A549 (cell line): Measurements from ENCODE around the gene BCL2. TPM values are rescaled to one million over a fixed set of nuclear protein-coding genes. Genes with fewer than 3 reads are reported as not detected.

ENCODE experiments used
- ATAC-seq, 2 experiments: fragments of 200-7000 bp in 1 of 2; fragments of >200 bp in 1 of 2; cut with Nextera tagmentation in 1 of 2; cut with Tn5 transposase in 1 of 2; 3 replicates each; pipeline versions ENCODE4 v1.8.0 to v1.9.1; 2018 to 2020; ENCODE audit warnings: mild to moderate bottlenecking in 1 of 2, moderate library complexity in 1 of 2
- CTCF ChIA-PET: fragments of 300-600 bp; sonication (Branson Sonifier 250); formaldehyde crosslinking; extraction: SDS; loops from one replicate; lab custom pipeline; 2021; ENCODE audit warnings: antibody characterized with exemption, inconsistent platforms; lab: Yijun Ruan, JAX
- POLR2A ChIA-PET: fragments of 350-600 bp; formaldehyde crosslinking; extraction: SDS; loops from one replicate; lab custom pipeline; 2021; ENCODE audit warnings: antibody characterized with exemption, inconsistent platforms; lab: Yijun Ruan, JAX
- DNase-seq, 2 experiments: peaks; one replicate each; pipeline versions ENCODE4 v3.0.0 to v3.0.0-alpha.2; 2011 to 2016; ENCODE audit warnings: low read depth in 1 of 2, low spot score in 1 of 2
- FAIRE-seq: peaks from 2 replicates; lab custom pipeline; 2011; peaks lifted over from hg19 to GRCh38; lab: Jason Lieb, UNC
- H3K27ac ChIP-seq, 2 experiments: fragments of >200 bp; sonication (Bioruptor Twin); formaldehyde crosslinking; 3 replicates each; pipeline ENCODE4 v1.5.1; 2016 to 2017
- H3K4me1 ChIP-seq: fragments of >200 bp; sonication (Bioruptor Twin); formaldehyde crosslinking; 3 replicates; pipeline ENCODE4 v1.6.1; 2016
- H3K4me2 ChIP-seq: fragments of >200 bp; sonication (Bioruptor Twin); formaldehyde crosslinking; 3 replicates; pipeline ENCODE4 v1.6.1; 2016
- H3K4me3 ChIP-seq: fragments of >200 bp; sonication (Bioruptor Twin); formaldehyde crosslinking; 3 replicates; pipeline ENCODE4 v1.5.1; 2016
- H3K9me3 ChIP-seq: fragments of >200 bp; sonication (Bioruptor Twin); formaldehyde crosslinking; 3 replicates; pipeline ENCODE4 v1.6.1; 2016
- CHD2 ChIP-seq: fragments of 150-350 bp; IDR thresholded peaks from 2 replicates; pipeline ENCODE4 v1.6.1; 2014; ENCODE audit warnings: low read length; ENCODE audit not compliant: partially characterized antibody
- EP300 ChIP-seq, 2 experiments: fragments of >200 bp; sonication (Bioruptor Twin); formaldehyde crosslinking; IDR thresholded peaks; 2 replicates in 1 of 2; 3 replicates in 1 of 2; pipeline ENCODE4 v1.6.1; 2016 to 2017
- FOXS1 ChIP-seq: fragments of 250-450 bp; sonication (Bioruptor Pico); IDR thresholded peaks from 2 replicates; pipeline ENCODE4 v1.5.0; 2020; ENCODE audit warnings: mild to moderate bottlenecking, moderate library complexity
- GATA3 ChIP-seq: IDR thresholded peaks from 2 replicates; pipeline ENCODE4 v1.6.1; 2012; ENCODE audit warnings: borderline replicate concordance
- HDAC2 ChIP-seq: fragments of 200-600 bp; sonication (generic); IDR thresholded peaks from 2 replicates; pipeline ENCODE4 v1.6.1; 2016
- HEYL ChIP-seq: fragments of 250-450 bp; sonication (Bioruptor Pico); IDR thresholded peaks from 2 replicates; pipeline ENCODE4 v1.8.0; 2021; ENCODE audit warnings: mild to moderate bottlenecking, moderate library complexity
- HOXA7 ChIP-seq: fragments of 250-450 bp; sonication (Bioruptor Pico); IDR thresholded peaks from 2 replicates; pipeline ENCODE4 v1.5.0; 2020; ENCODE audit warnings: mild to moderate bottlenecking, moderate library complexity
- HOXB5 ChIP-seq: fragments of 250-450 bp; sonication (Bioruptor Pico); IDR thresholded peaks from 2 replicates; pipeline ENCODE4 v1.5.0; 2020; ENCODE audit warnings: mild to moderate bottlenecking, moderate library complexity
- MAFK ChIP-seq: fragments of 450-650 bp; IDR thresholded peaks from 2 replicates; pipeline ENCODE4 v1.6.1; 2014; ENCODE audit not compliant: partially characterized antibody
- MYC ChIP-seq: IDR thresholded peaks from 2 replicates; pipeline ENCODE4 v1.6.1; 2012; ENCODE audit warnings: mild to moderate bottlenecking, inconsistent platforms, low read length, improper control_type of control experiment, borderline replicate concordance
- NFE2L2 ChIP-seq: fragments of 150-350 bp; conservative IDR thresholded peaks from 2 replicates; pipeline ENCODE4 v1.6.1; 2014; ENCODE audit warnings: low read length
- RAD21 ChIP-seq, 2 experiments: fragments of >200 bp in 1 of 2; sonication (Bioruptor Twin) in 1 of 2; formaldehyde crosslinking in 1 of 2; IDR thresholded peaks in 1 of 2; conservative IDR thresholded peaks in 1 of 2; 2 replicates in 1 of 2; 3 replicates in 1 of 2; pipeline ENCODE4 v1.6.1; 2012 to 2018; ENCODE audit warnings: inconsistent platforms in 1 of 2
- RARB ChIP-seq: fragments of 250-450 bp; sonication (Bioruptor Pico); IDR thresholded peaks from 2 replicates; pipeline ENCODE4 v1.8.0; 2021; ENCODE audit warnings: mild to moderate bottlenecking, moderate library complexity
- REST ChIP-seq: fragments of 200-600 bp; sonication (generic); IDR thresholded peaks from 2 replicates; pipeline ENCODE4 v1.6.1; 2016; ENCODE audit warnings: antibody characterized with exemption, mild to moderate bottlenecking, moderate library complexity
- RNF2 ChIP-seq: fragments of 200-600 bp; sonication (generic); IDR thresholded peaks from 2 replicates; pipeline ENCODE4 v1.6.1; 2016; ENCODE audit warnings: low read depth, mild to moderate bottlenecking, antibody characterized with exemption, moderate library complexity, borderline replicate concordance
- SMC3 ChIP-seq: fragments of >200 bp; sonication (Bioruptor Twin); formaldehyde crosslinking; IDR thresholded peaks from 3 replicates; pipeline ENCODE4 v1.6.1; 2018; ENCODE audit warnings: inconsistent platforms
- SREBF2 ChIP-seq: fragments of 450-650 bp; IDR thresholded peaks from 2 replicates; pipeline ENCODE4 v1.6.1; 2014; ENCODE audit warnings: mild to moderate bottlenecking, moderate library complexity
- TFCP2L1 ChIP-seq: fragments of 250-450 bp; sonication (Bioruptor Pico); IDR thresholded peaks from 2 replicates; pipeline ENCODE4 v1.5.0; 2021; ENCODE audit warnings: mild to moderate bottlenecking
- ZFP36 ChIP-seq: fragments of 450-650 bp; IDR thresholded peaks from 2 replicates; pipeline ENCODE4 v1.6.1; 2014; ENCODE audit warnings: borderline replicate concordance; ENCODE audit not compliant: partially characterized antibody
- WGBS: methylation state at CpG from one replicate; pipeline ENCODE4 v1.1.6; 2017; ENCODE audit errors: missing lambda C conversion rate; 5-methylcytosine and 5-hydroxymethylcytosine counted together
- polyA plus RNA-seq, 4 experiments: library from polyadenylated mRNA; depleted of rRNA in 3 of 4; stranded (reverse); fragments of >200 nt; fragmentation: RNase III in 1 of 4; extraction: RNeasy Plus Mini Kit Qiagen cat#74134 plus additional on column Dnase treatment in 1 of 4; gene quantifications; 2 replicates in 3 of 4; 3 replicates in 1 of 4; pipeline ENCODE4 v1.2.3, GENCODE V29; 2011 to 2017
- TF ChIP-seq, protein P1 (sequence below): fragments of 150-350 bp; IDR thresholded peaks from 2 replicates; pipeline ENCODE4 v1.6.1; 2014; ENCODE audit warnings: low read depth, mild to moderate bottlenecking, low read length
- TF ChIP-seq, protein P2 (sequence below): IDR thresholded peaks from 2 replicates; pipeline ENCODE4 v1.6.1; 2012

The BCL2 gene
- polyA plus RNA-seq, 2 of the 4 experiments (the other 2 are of a cell fraction): 0.50 to 0.61 TPM

- Histone ChIP-seq H3K4me2 (no peak overlapping the region), H3K27ac (no peak overlapping the region), H3K4me3 (no peak overlapping the region), H3K9me3 (no peaks in the 10 kb centered on the region), H3K4me1 (no peaks in the 10 kb centered on the region)
- no peak for DNase-seq
- TF ChIP-seq GATA3 (no peak), RARB (CRISPR knock-in tag) (no peak), HEYL (CRISPR knock-in tag) (no peak), TFCP2L1 (CRISPR knock-in tag) (no peak), REST (no peak), ZFP36 (no peak), EP300 (IDR thresholded peaks at IDR 0.05) (no peak), CHD2 (no peak), HOXA7 (CRISPR knock-in tag) (no peak), HOXB5 (CRISPR knock-in tag) (no peak), SREBF2 (no peak), FOXS1 (no peak), SMC3 (no peak), NFE2L2 (no peak), MYC (no peak), HDAC2 (no peak), RNF2 (no peak)
- TF ChIP-seq, protein P1, sequence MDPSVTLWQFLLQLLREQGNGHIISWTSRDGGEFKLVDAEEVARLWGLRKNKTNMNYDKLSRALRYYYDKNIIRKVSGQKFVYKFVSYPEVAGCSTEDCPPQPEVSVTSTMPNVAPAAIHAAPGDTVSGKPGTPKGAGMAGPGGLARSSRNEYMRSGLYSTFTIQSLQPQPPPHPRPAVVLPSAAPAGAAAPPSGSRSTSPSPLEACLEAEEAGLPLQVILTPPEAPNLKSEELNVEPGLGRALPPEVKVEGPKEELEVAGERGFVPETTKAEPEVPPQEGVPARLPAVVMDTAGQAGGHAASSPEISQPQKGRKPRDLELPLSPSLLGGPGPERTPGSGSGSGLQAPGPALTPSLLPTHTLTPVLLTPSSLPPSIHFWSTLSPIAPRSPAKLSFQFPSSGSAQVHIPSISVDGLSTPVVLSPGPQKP: no peak
- TF ChIP-seq, protein P2, sequence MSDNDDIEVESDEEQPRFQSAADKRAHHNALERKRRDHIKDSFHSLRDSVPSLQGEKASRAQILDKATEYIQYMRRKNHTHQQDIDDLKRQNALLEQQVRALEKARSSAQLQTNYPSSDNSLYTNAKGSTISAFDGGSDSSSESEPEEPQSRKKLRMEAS: no peak
- no peak for FAIRE-seq
- ChIA-PET CTCF (no interaction called here), POLR2A (no interaction called here)
- WGBS: 36% methylated on average over 5 of the region's 5 CpGs
- no peak for ATAC-seq
Observed at GRCh38 chr18:63112706-63113105, 206.9 kb downstream of the BCL2 start.

GRCh38 chr18:63111671-63112402 is 207.7 kb downstream of the BCL2 start:
- DNase-seq: no peak
- no peak overlapping the region for H3K4me3 ChIP-seq
- H3K4me1 ChIP-seq: no peaks in the 10 kb centered on the region
- TF ChIP-seq, protein P1: no peak
- TF ChIP-seq RAD21 (conservative IDR thresholded peaks at IDR 0.05 in 1 of 2, IDR thresholded peaks at IDR 0.05 in 1 of 2) (no peak), MAFK (no peak), SREBF2 (no peak)
- no peak overlapping the region for H3K4me2 ChIP-seq
- H3K27ac ChIP-seq: no peak overlapping the region
- FAIRE-seq: no peak
- H3K9me3 ChIP-seq: no peaks in the 10 kb centered on the region
- WGBS: 32% methylated on average over 4 of the region's 4 CpGs
- ChIA-PET CTCF (no interaction called here), POLR2A (no interaction called here)
- no peak for ATAC-seq
